B cell (primary cell): ENCODE measurements around the gene ADAMTS14. TPM values are rescaled to one million over a fixed set of nuclear protein-coding genes. Genes with fewer than 3 reads are reported as not detected.

Experiments
- ATAC-seq: fragments of 200-7000 bp; cut with Tn5 transposase; one replicate; pipeline ENCODE4 v1.10.0; 2021; ENCODE audit warnings: low read depth, mild to moderate bottlenecking, moderate number of reproducible peaks, moderate library complexity
- CTCF ChIA-PET: fragments of 350-600 bp; sonication (Branson Sonifier 250); formaldehyde crosslinking; loops from one replicate; lab custom pipeline; 2021; ENCODE audit warnings: antibody characterized with exemption, inconsistent platforms; lab: Charles Lee
- POLR2A ChIA-PET: fragments of 350-600 bp; sonication (Branson Sonifier 250); formaldehyde crosslinking; loops from one replicate; lab custom pipeline; 2021; ENCODE audit warnings: antibody characterized with exemption; lab: Charles Lee
- DNase-seq: peaks from one replicate; pipeline ENCODE4 v3.0.0; 2013
- H2AFZ ChIP-seq: 2 replicates; pipeline ENCODE4 v1.6.1; 2012; ENCODE audit warnings: mild to moderate bottlenecking, low read depth, low read length; ENCODE audit not compliant: insufficient read depth, poor library complexity, severe bottlenecking
- H3K27ac ChIP-seq, 2 donors: 1 replicate in 1 of 2; 2 replicates in 1 of 2; pipeline ENCODE4 v1.5.1; 2012 to 2013; ENCODE audit warnings: low read length in 2 of 2, mild to moderate bottlenecking in 2 of 2, moderate library complexity in 1 of 2
- H3K27me3 ChIP-seq, 4 experiments: fragments of 200-600 bp in 1 of 4; sonication (generic) in 1 of 4; replicated peaks in 1 of 4; 1 replicate in 2 of 4; 2 replicates in 2 of 4; pipeline versions ENCODE4 v1.6.1 to v1.7.0; 2013 to 2016; ENCODE audit warnings: low read length in 3 of 4, mild to moderate bottlenecking in 2 of 4, mixed read lengths in 1 of 4, moderate library complexity in 1 of 4; ENCODE audit not compliant: insufficient read depth in 4 of 4, control insufficient read depth in 3 of 4; ENCODE audit errors: control extremely low read depth in 1 of 4
- H3K36me3 ChIP-seq, 2 experiments: replicated peaks in 1 of 2; 1 replicate in 1 of 2; 2 replicates in 1 of 2; pipeline versions ENCODE4 v1.6.1 to v1.7.1; 2013; ENCODE audit warnings: low read length in 1 of 2; ENCODE audit not compliant: insufficient read depth in 2 of 2, control insufficient read depth in 1 of 2; ENCODE audit errors: control extremely low read depth in 1 of 2, extremely low read depth in 1 of 2
- H3K4me1 ChIP-seq, 2 donors: fragments of 200-600 bp in 1 of 2; sonication (generic) in 1 of 2; 1 replicate in 1 of 2; 2 replicates in 1 of 2; pipeline versions ENCODE4 v1.5.1 to v1.6.1; 2013 to 2017; ENCODE audit warnings: low read length in 2 of 2; ENCODE audit not compliant: control insufficient read depth in 2 of 2, insufficient read depth in 2 of 2
- H3K4me2 ChIP-seq: replicated peaks from 2 replicates; pipeline ENCODE3; 2012; ENCODE audit warnings: mild to moderate bottlenecking, low read depth, low read length; ENCODE audit not compliant: poor library complexity, severe bottlenecking
- H3K4me3 ChIP-seq, 5 experiments: fragments of 200-600 bp in 1 of 5; sonication (generic) in 1 of 5; 1 replicate in 3 of 5; 2 replicates in 2 of 5; pipeline versions ENCODE4 v1.5.1 to v1.7.0; 2011 to 2016; ENCODE audit warnings: low read length in 4 of 5, mild to moderate bottlenecking in 4 of 5, low read depth in 2 of 5, control low read depth in 1 of 5, moderate library complexity in 1 of 5; ENCODE audit not compliant: insufficient read depth in 1 of 5; ENCODE audit errors: control extremely low read depth in 1 of 5, extremely low read depth in 1 of 5
- H3K79me2 ChIP-seq: fragments of 200-600 bp; sonication (generic); one replicate; pipeline ENCODE4 v1.6.0; 2016; ENCODE audit warnings: low read length; ENCODE audit not compliant: control insufficient read depth, insufficient read depth
- H3K9ac ChIP-seq: fragments of 200-600 bp; sonication (generic); 2 replicates; pipeline ENCODE4 v1.6.1; 2017; ENCODE audit warnings: mild to moderate bottlenecking, low read length, moderate library complexity
- H3K9me3 ChIP-seq, 3 donors: one replicate each; pipeline versions ENCODE4 v1.6.1 to v1.7.1; 2013; ENCODE audit warnings: low read length in 2 of 3; ENCODE audit not compliant: control insufficient read depth in 2 of 3, insufficient read depth in 1 of 3; ENCODE audit errors: control extremely low read depth in 1 of 3
- H4K20me1 ChIP-seq: 2 replicates; pipeline ENCODE4 v1.6.0; 2012; ENCODE audit warnings: mild to moderate bottlenecking, low read length; ENCODE audit not compliant: insufficient read depth, control insufficient read depth, poor library complexity, severe bottlenecking
- H3K27ac Mint-ChIP-seq: one replicate; pipeline ENCODE4 v1.8.0; 2021; ENCODE audit warnings: mixed read lengths
- H3K27me3 Mint-ChIP-seq: one replicate; pipeline ENCODE4 v1.8.0; 2021; ENCODE audit warnings: mixed read lengths
- H3K4me1 Mint-ChIP-seq: one replicate; pipeline ENCODE4 v1.8.0; 2021; ENCODE audit warnings: mixed read lengths
- H3K4me3 Mint-ChIP-seq: one replicate; pipeline ENCODE4 v1.8.0; 2021; ENCODE audit warnings: mixed read lengths
- H3K9me3 Mint-ChIP-seq: one replicate; pipeline ENCODE4 v1.8.0; 2022; ENCODE audit warnings: mixed read lengths; ENCODE audit not compliant: insufficient read depth
- EZH2 ChIP-seq: IDR thresholded peaks from 2 replicates; pipeline ENCODE4 v1.6.1; 2012; ENCODE audit warnings: borderline replicate concordance, low read depth, mild to moderate bottlenecking, moderate library complexity, low read length; ENCODE audit not compliant: insufficient read depth, poor library complexity, severe bottlenecking
- WGBS: methylation state at CpG from one replicate; pipeline ENCODE4 v1.1.5; 2013; ENCODE audit warnings: missing lambda C conversion rate; ENCODE audit not compliant: insufficient coverage; 5-methylcytosine and 5-hydroxymethylcytosine counted together
- intact Hi-C: fragments of 100-400 bp; cut with micrococcal nuclease; formaldehyde crosslinking; loops from one replicate; pipeline ENCODE4 v1.10.0; 2022
- polyA plus RNA-seq: library from polyadenylated mRNA; depleted of rRNA; stranded (reverse); fragments of >200 nt; gene quantifications from 2 replicates; pipeline ENCODE4 v1.2.3, GENCODE V29; 2012
- total RNA-seq, 2 donors: library from RNA; stranded (reverse); fragments of 120-200 nt in 1 of 2; gene quantifications; 1 replicate in 1 of 2; 2 replicates in 1 of 2; pipeline versions ENCODE4 v1.2.3 to v1.2.4, GENCODE V29; 2013 to 2022
- TF ChIP-seq, protein P1 (sequence below): fragments of 200-600 bp; IDR thresholded peaks from one replicate; pipeline ENCODE4 v1.8.0; 2022; ENCODE audit warnings: antibody characterized with exemption, mild to moderate bottlenecking

Gene ADAMTS14
- total and polyA plus RNA-seq, 2 donors (not counting 1 experiment from before 2014, with no cell fraction given), result not detected

GRCh38 chr10:70711911-70712310, 39.6 kb downstream of the ADAMTS14 start:
- DNase-seq (no peak), ATAC-seq (no peak)
- Mint-ChIP-seq H3K27me3 (no peaks in the 10 kb centered on the region), H3K27ac (no peak overlapping the region), H3K9me3 (no peaks in the 10 kb centered on the region), H3K4me3 (no peak overlapping the region), H3K4me1 (no peaks in the 10 kb centered on the region)
- Histone ChIP-seq H3K4me3 (no peak overlapping the region), H2AFZ (no peak overlapping the region), H3K27ac (no peak overlapping the region), H3K36me3 (no peaks in the 10 kb centered on the region), H3K4me1 (no peaks in the 10 kb centered on the region), H3K9me3 (no peaks in the 10 kb centered on the region), H3K79me2 (no peaks in the 10 kb centered on the region), H3K9ac (no peak overlapping the region), H4K20me1 (no peaks in the 10 kb centered on the region), H3K27me3 (no peaks in the 10 kb centered on the region), H3K4me2 (no peak overlapping the region)
- 75% methylated on average over 2 of the region's 7 CpGs for WGBS
- POLR2A ChIA-PET, result no interaction called here
- TF ChIP-seq EZH2, result no peak
- TF ChIP-seq, protein P1, sequence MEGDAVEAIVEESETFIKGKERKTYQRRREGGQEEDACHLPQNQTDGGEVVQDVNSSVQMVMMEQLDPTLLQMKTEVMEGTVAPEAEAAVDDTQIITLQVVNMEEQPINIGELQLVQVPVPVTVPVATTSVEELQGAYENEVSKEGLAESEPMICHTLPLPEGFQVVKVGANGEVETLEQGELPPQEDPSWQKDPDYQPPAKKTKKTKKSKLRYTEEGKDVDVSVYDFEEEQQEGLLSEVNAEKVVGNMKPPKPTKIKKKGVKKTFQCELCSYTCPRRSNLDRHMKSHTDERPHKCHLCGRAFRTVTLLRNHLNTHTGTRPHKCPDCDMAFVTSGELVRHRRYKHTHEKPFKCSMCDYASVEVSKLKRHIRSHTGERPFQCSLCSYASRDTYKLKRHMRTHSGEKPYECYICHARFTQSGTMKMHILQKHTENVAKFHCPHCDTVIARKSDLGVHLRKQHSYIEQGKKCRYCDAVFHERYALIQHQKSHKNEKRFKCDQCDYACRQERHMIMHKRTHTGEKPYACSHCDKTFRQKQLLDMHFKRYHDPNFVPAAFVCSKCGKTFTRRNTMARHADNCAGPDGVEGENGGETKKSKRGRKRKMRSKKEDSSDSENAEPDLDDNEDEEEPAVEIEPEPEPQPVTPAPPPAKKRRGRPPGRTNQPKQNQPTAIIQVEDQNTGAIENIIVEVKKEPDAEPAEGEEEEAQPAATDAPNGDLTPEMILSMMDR, result no peak
- CTCF ChIA-PET, result no interaction called here
- intact Hi-C loops, result no loop called here

- no peaks in the 10 kb centered on the region for H3K9me3 ChIP-seq
- no CpG with 5 or more reads among the region's 4 CpGs for WGBS
- no peak overlapping the region for H3K4me3 Mint-ChIP-seq
- no peak overlapping the region for H3K27ac ChIP-seq
- H3K9ac ChIP-seq, result no peak overlapping the region
- H3K36me3 ChIP-seq, result no peaks in the 10 kb centered on the region
- no peak overlapping the region for H3K4me3 ChIP-seq
- H2AFZ ChIP-seq, result no peak overlapping the region
- H3K4me1 ChIP-seq, result no peaks in the 10 kb centered on the region
- H3K79me2 ChIP-seq, result no peaks in the 10 kb centered on the region
- H3K27me3 ChIP-seq, result no peaks in the 10 kb centered on the region
- TF ChIP-seq EZH2, result no peak
- TF ChIP-seq, protein P1, result no peak
- ChIA-PET CTCF (no interaction called here), POLR2A (no interaction called here)
- no peak overlapping the region for H3K27ac Mint-ChIP-seq
- no peak overlapping the region for H3K4me2 ChIP-seq
- ATAC-seq (no peak), DNase-seq (no peak)
- no peaks in the 10 kb centered on the region for H3K4me1 Mint-ChIP-seq
- H4K20me1 ChIP-seq, result no peaks in the 10 kb centered on the region
- H3K9me3 Mint-ChIP-seq, result no peaks in the 10 kb centered on the region
- H3K27me3 Mint-ChIP-seq, result no peaks in the 10 kb centered on the region
- intact Hi-C loops, result no loop called here
Observed at GRCh38 chr10:70714245-70714644, 41.9 kb downstream of the ADAMTS14 start.
